A673 (cell line): ENCODE measurements around the gene CPNE1. TPM values are rescaled to one million over a fixed set of nuclear protein-coding genes. Genes with fewer than 3 reads are reported as not detected.

Source experiments
- BruUV-seq: library from RNA; stranded (reverse); fragments of 400-500 nt; replicated peaks from 2 replicates; lab custom pipeline; 2021; lab: Mats Ljungman, UMichigan
- CTCF ChIA-PET: fragments of 300-600 bp; sonication (Branson Sonifier 250); formaldehyde crosslinking; loops from one replicate; lab custom pipeline; 2022; ENCODE audit warnings: antibody characterized with exemption; lab: Charles Lee
- POLR2A ChIA-PET: fragments of 300-600 bp; sonication (Branson Sonifier 250); formaldehyde crosslinking; loops from one replicate; lab custom pipeline; 2022; ENCODE audit warnings: antibody characterized with exemption; ENCODE audit not compliant: low non-redundant PET; lab: Charles Lee
- DNase-seq: peaks from one replicate; pipeline ENCODE4 v3.0.0-alpha.2; 2015; ENCODE audit warnings: low spot score
- H3K27ac ChIP-seq: fragments of 200-600 bp; sonication (generic); 2 replicates; pipeline ENCODE4 v1.5.1; 2016; ENCODE audit warnings: mixed run types, low read depth, mild to moderate bottlenecking, mixed read lengths, antibody characterized with exemption, low read length; ENCODE audit not compliant: poor library complexity, severe bottlenecking
- H3K27me3 ChIP-seq: fragments of 200-600 bp; sonication (generic); replicated peaks from 2 replicates; pipeline ENCODE4 v1.6.1; 2017; ENCODE audit warnings: mixed run types, low read depth, mild to moderate bottlenecking, mixed read lengths, antibody characterized with exemption, low read length; ENCODE audit not compliant: insufficient read depth, poor library complexity
- H3K36me3 ChIP-seq: fragments of 200-600 bp; sonication (generic); 2 replicates; pipeline ENCODE4 v1.6.1; 2016; ENCODE audit warnings: mixed run types, mild to moderate bottlenecking, mixed read lengths, antibody characterized with exemption, low read length; ENCODE audit not compliant: insufficient read depth, poor library complexity, severe bottlenecking
- H3K4me1 ChIP-seq: fragments of 200-600 bp; sonication (generic); 2 replicates; pipeline ENCODE4 v1.6.1; 2017; ENCODE audit warnings: mixed run types, mild to moderate bottlenecking, mixed read lengths, antibody characterized with exemption, low read length; ENCODE audit not compliant: insufficient read depth, poor library complexity, severe bottlenecking
- H3K4me3 ChIP-seq: fragments of 200-600 bp; sonication (generic); 2 replicates; pipeline ENCODE4 v1.5.1; 2016; ENCODE audit warnings: low read depth, mixed run types, mild to moderate bottlenecking, mixed read lengths, low read length; ENCODE audit not compliant: poor library complexity, severe bottlenecking
- H3K9me3 ChIP-seq: fragments of 200-600 bp; sonication (generic); 2 replicates; pipeline ENCODE4 v1.6.1; 2016; ENCODE audit warnings: mixed run types, low read depth, mild to moderate bottlenecking, mixed read lengths, antibody characterized with exemption, low read length; ENCODE audit not compliant: poor library complexity, severe bottlenecking
- EZH2 ChIP-seq: fragments of 200-600 bp; sonication (generic); IDR thresholded peaks from 2 replicates; pipeline ENCODE4 v1.6.1; 2017; ENCODE audit warnings: borderline replicate concordance, low read depth, mild to moderate bottlenecking, mixed read lengths, antibody characterized with exemption, low read length; ENCODE audit not compliant: poor library complexity, severe bottlenecking
- intact Hi-C: fragments of 100-400 bp; cut with micrococcal nuclease; formaldehyde crosslinking; loops from one replicate; pipeline ENCODE4 v1.10.0; 2022; ENCODE audit not compliant: unreplicated experiment
- total RNA-seq: library from RNA; stranded (reverse); gene quantifications from 2 replicates; pipeline ENCODE4 v1.2.3, GENCODE V29; 2021
- TF ChIP-seq, protein P1 (sequence below): fragments of 300-800, 200-600 bp; sonication (generic); conservative IDR thresholded peaks from 2 replicates; pipeline ENCODE4 v1.5.1; 2017; ENCODE audit warnings: low read depth, mild to moderate bottlenecking, antibody characterized with exemption, low read length, moderate library complexity, mixed read lengths

CPNE1 gene
- total RNA-seq, 1 experiment from 2014 or later = 273 TPM

DNA sequence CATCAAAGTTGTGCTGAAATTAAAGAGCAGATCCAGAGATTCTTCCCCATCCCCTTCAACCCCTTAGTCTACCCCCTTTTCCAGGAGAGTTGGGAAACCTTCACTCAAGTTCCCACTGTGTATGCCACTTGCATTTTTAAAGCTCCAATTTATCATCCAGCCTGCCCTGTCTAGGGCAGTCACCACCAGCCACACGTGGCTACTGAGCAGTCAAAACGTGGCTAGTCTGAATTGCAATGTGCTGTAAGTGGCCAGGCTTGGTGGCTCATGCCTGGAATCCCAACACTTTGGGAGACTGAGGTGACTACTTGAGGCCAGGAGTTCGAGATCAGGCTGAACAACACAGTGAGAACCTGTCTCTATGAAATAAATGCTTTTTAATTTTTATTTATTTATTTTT lies 87.9 kb downstream of the CPNE1 start:
- H3K4me1 ChIP-seq = no peaks in the 10 kb centered on the region
- H3K27ac ChIP-seq = no peak overlapping the region
- no peak for DNase-seq
- no TSS peak for BruUV-seq
- no peak overlapping the region for H3K4me3 ChIP-seq
- H3K27me3 ChIP-seq = no peaks in the 10 kb centered on the region
- intact Hi-C loops = no loop called here
- TF ChIP-seq EZH2 = no peak
- TF ChIP-seq, protein P1, sequence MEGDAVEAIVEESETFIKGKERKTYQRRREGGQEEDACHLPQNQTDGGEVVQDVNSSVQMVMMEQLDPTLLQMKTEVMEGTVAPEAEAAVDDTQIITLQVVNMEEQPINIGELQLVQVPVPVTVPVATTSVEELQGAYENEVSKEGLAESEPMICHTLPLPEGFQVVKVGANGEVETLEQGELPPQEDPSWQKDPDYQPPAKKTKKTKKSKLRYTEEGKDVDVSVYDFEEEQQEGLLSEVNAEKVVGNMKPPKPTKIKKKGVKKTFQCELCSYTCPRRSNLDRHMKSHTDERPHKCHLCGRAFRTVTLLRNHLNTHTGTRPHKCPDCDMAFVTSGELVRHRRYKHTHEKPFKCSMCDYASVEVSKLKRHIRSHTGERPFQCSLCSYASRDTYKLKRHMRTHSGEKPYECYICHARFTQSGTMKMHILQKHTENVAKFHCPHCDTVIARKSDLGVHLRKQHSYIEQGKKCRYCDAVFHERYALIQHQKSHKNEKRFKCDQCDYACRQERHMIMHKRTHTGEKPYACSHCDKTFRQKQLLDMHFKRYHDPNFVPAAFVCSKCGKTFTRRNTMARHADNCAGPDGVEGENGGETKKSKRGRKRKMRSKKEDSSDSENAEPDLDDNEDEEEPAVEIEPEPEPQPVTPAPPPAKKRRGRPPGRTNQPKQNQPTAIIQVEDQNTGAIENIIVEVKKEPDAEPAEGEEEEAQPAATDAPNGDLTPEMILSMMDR = no peak
- CTCF ChIA-PET = no interaction called here
- H3K9me3 ChIP-seq = no peaks in the 10 kb centered on the region
- H3K36me3 ChIP-seq = no peaks in the 10 kb centered on the region
- POLR2A ChIA-PET = no interaction called here

Other genes with a start within 250 kb of the CPNE1 start
- gene GDF5, start 226.7 kb downstream of the CPNE1 start, total RNA-seq = not detected in 2 replicates
- 56.6 and 59.0 TPM in 2 replicates for gene CEP250, start 209.3 kb downstream of the CPNE1 start, total RNA-seq
- not detected in 2 replicates for gene C20orf173, start 135.2 kb downstream of the CPNE1 start, total RNA-seq
- gene ERGIC3, start 122.8 kb downstream of the CPNE1 start, total RNA-seq = 256 and 258 TPM in 2 replicates
- 0.67 and 1.2 TPM in 2 replicates for gene SPAG4, start 49.1 kb downstream of the CPNE1 start, total RNA-seq
- gene RBM12, start within 50 bp of the CPNE1 start, total RNA-seq = 114 and 124 TPM in 2 replicates
- 22.2 and 23.2 TPM in 2 replicates for gene NFS1, start 34.5 kb upstream of the CPNE1 start, total RNA-seq
- gene ROMO1, start 34.5 kb upstream of the CPNE1 start, total RNA-seq = 134 and 153 TPM in 2 replicates
- 316 and 329 TPM in 2 replicates for gene RBM39, start 77.4 kb upstream of the CPNE1 start, total RNA-seq
- 43.0 and 49.6 TPM in 2 replicates for gene PHF20, start 107.1 kb upstream of the CPNE1 start, total RNA-seq